Keratinocyte (primary cell): ENCODE results near the gene CASQ1.

Source experiments
- EZH2 ChIP-seq: IDR thresholded peaks from one replicate; pipeline ENCODE4 v1.6.1; 2012; ENCODE audit warnings: inconsistent platforms, mild to moderate bottlenecking, low read length, moderate library complexity
- TF ChIP-seq, protein P1 (sequence below), 3 experiments: IDR thresholded peaks in 1 of 3; conservative IDR thresholded peaks in 1 of 3; optimal IDR thresholded peaks in 1 of 3; 2 replicates in 2 of 3; 3 replicates in 1 of 3; pipeline versions ENCODE3 to v1.5.1; 2011; ENCODE audit warnings: low read length in 3 of 3, mild to moderate bottlenecking in 3 of 3, moderate library complexity in 2 of 3, control low read depth in 1 of 3, inconsistent platforms in 1 of 3; ENCODE audit not compliant: insufficient read depth in 2 of 3; ENCODE audit errors: extremely low read depth in 1 of 3

DNA sequence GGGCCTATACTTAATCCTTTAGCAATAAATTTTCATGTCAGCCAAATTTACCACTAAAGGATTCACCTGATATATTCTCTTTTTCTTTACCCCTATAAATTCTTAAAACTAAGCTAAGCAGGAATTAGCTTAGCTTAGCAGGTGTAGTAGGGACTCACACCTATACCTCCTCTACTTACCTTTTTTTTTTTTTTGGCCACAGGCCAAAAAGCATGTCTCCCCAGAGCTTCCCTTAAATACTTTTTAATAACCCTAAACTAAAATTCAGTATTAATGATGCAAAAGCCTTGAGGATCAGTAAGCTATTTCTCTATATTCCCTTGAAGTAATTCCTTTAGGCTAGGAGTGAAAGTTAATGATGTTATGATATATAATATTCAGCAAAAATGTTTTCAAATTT is 38.1 kb downstream of the CASQ1 start:
- TF ChIP-seq, protein P1, sequence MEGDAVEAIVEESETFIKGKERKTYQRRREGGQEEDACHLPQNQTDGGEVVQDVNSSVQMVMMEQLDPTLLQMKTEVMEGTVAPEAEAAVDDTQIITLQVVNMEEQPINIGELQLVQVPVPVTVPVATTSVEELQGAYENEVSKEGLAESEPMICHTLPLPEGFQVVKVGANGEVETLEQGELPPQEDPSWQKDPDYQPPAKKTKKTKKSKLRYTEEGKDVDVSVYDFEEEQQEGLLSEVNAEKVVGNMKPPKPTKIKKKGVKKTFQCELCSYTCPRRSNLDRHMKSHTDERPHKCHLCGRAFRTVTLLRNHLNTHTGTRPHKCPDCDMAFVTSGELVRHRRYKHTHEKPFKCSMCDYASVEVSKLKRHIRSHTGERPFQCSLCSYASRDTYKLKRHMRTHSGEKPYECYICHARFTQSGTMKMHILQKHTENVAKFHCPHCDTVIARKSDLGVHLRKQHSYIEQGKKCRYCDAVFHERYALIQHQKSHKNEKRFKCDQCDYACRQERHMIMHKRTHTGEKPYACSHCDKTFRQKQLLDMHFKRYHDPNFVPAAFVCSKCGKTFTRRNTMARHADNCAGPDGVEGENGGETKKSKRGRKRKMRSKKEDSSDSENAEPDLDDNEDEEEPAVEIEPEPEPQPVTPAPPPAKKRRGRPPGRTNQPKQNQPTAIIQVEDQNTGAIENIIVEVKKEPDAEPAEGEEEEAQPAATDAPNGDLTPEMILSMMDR (optimal IDR thresholded peaks at IDR 0.05 in 1 of 3, IDR thresholded peaks at IDR 0.05 in 1 of 3, conservative IDR thresholded peaks at IDR 0.05 in 1 of 3; ENCODE audit: extremely low read depth in 1 of 3, insufficient read depth in 2 of 3, low read length in 3 of 3), result no peak
- TF ChIP-seq EZH2, result no peak
